MM.1S (cell line): Measurements from ENCODE around the gene ABHD1.
A peak's percentile ranks its signal among the peaks of the same experiment; 100 is the strongest.

Experiments used
- DNase-seq: peaks from one replicate; pipeline ENCODE4 v3.0.0-alpha.2; 2015
- H2AFZ ChIP-seq: fragments of 300-600 bp; sonication (generic); 2 replicates; pipeline ENCODE4 v1.6.0; 2016; ENCODE audit warnings: antibody characterized with exemption, low read length
- H3F3A ChIP-seq: fragments of 300-600 bp; sonication (generic); 2 replicates; pipeline ENCODE4 v1.6.1; 2016; ENCODE audit warnings: mild to moderate bottlenecking, antibody characterized with exemption, low read length, moderate library complexity, mixed read lengths; ENCODE audit not compliant: insufficient read depth
- H3K27ac ChIP-seq: fragments of 300-600 bp; sonication (generic); 2 replicates; pipeline ENCODE4 v1.5.1; 2016; ENCODE audit warnings: mild to moderate bottlenecking, low read length
- H3K27me3 ChIP-seq: fragments of 300-600 bp; sonication (generic); replicated peaks from 2 replicates; pipeline ENCODE4 v1.6.0; 2016; ENCODE audit warnings: low read length; ENCODE audit not compliant: insufficient read depth
- H3K36me3 ChIP-seq: fragments of 300-600 bp; sonication (generic); replicated peaks from 2 replicates; pipeline ENCODE4 v1.6.1; 2016; ENCODE audit warnings: mild to moderate bottlenecking, low read length, mixed read lengths; ENCODE audit not compliant: insufficient read depth
- H3K4me1 ChIP-seq: fragments of 300-600 bp; sonication (generic); 2 replicates; pipeline ENCODE4 v1.6.1; 2016; ENCODE audit warnings: low read length, mixed read lengths
- H3K4me2 ChIP-seq: fragments of 300-600 bp; sonication (generic); 2 replicates; pipeline ENCODE4 v1.6.0; 2016; ENCODE audit warnings: low read depth, low read length
- H3K4me3 ChIP-seq: fragments of 300-600 bp; sonication (generic); 2 replicates; pipeline ENCODE4 v1.5.1; 2016; ENCODE audit warnings: low read length, mixed read lengths
- H3K79me2 ChIP-seq: fragments of 300-600 bp; sonication (generic); 2 replicates; pipeline ENCODE4 v1.6.1; 2016; ENCODE audit warnings: mixed run types, low read length, mixed read lengths
- H3K9ac ChIP-seq: fragments of 300-600 bp; sonication (generic); 2 replicates; pipeline ENCODE4 v1.6.1; 2016; ENCODE audit warnings: low read length, mixed read lengths
- H3K9me2 ChIP-seq: fragments of 300-600 bp; sonication (generic); replicated peaks from 2 replicates; pipeline ENCODE4 v1.6.1; 2016; ENCODE audit warnings: mild to moderate bottlenecking, low read length, mixed read lengths; ENCODE audit not compliant: insufficient read depth
- H3K9me3 ChIP-seq: fragments of 300-600 bp; sonication (generic); replicated peaks from 2 replicates; pipeline ENCODE4 v1.6.1; 2016; ENCODE audit warnings: mild to moderate bottlenecking, low read length, mixed read lengths; ENCODE audit not compliant: insufficient read depth
- H4K20me1 ChIP-seq: fragments of 300-600 bp; sonication (generic); 2 replicates; pipeline ENCODE4 v1.6.1; 2016; ENCODE audit warnings: mild to moderate bottlenecking, low read length, moderate library complexity, mixed read lengths; ENCODE audit not compliant: insufficient read depth
- CTCF ChIP-seq: fragments of 300-600 bp; sonication (generic); IDR thresholded peaks from 2 replicates; pipeline ENCODE4 v1.5.1; 2016; ENCODE audit warnings: antibody characterized with exemption, low read length, mixed read lengths
- EZH2 ChIP-seq: fragments of 300-600 bp; sonication (generic); optimal IDR thresholded peaks from 2 replicates; pipeline ENCODE3; 2017; ENCODE audit warnings: low read depth, mild to moderate bottlenecking, antibody characterized with exemption, low read length, mixed read lengths
- EZH2phosphoT487 ChIP-seq: fragments of 300-600 bp; sonication (generic); IDR thresholded peaks from 2 replicates; pipeline ENCODE4 v1.6.1; 2018; ENCODE audit warnings: antibody characterized with exemption, low read length

Gene ABHD1

GRCh38 chr2:27079233-27080139 lies 44.1 kb upstream of the ABHD1 start:
- peaks cover 33% of the 10 kb centered on the region for H3F3A ChIP-seq
- H3K4me2 ChIP-seq, result peak overlapping the region; percentile 51
- no peaks in the 10 kb centered on the region for H3K9me2 ChIP-seq
- H3K79me2 ChIP-seq, result peaks cover 23% of the 10 kb centered on the region
- DNase-seq, result no peak
- H3K4me1 ChIP-seq, result peaks cover 53% of the 10 kb centered on the region
- peak overlapping the region; percentile 63; the same call in 1 of the 2 replicates for H3K27ac ChIP-seq
- H3K36me3 ChIP-seq, result no peaks in the 10 kb centered on the region
- H3K27me3 ChIP-seq, result no peaks in the 10 kb centered on the region
- peak overlapping the region; percentile 57 for H3K4me3 ChIP-seq
- TF ChIP-seq CTCF (no peak), EZH2phosphoT487 (no peak), EZH2 (no peak)
- no peaks in the 10 kb centered on the region for H3K9me3 ChIP-seq
- H2AFZ ChIP-seq, result no peak overlapping the region
- H3K9ac ChIP-seq, result peak overlapping the region; percentile 60; the same call in 1 of the 2 replicates
- H4K20me1 ChIP-seq, result no peaks in the 10 kb centered on the region

GRCh38 chr2:27080140-27080469 lies 43.5 kb upstream of the ABHD1 start:
- no peak for DNase-seq
- TF ChIP-seq CTCF (no peak), EZH2 (no peak), EZH2phosphoT487 (no peak)
- peaks cover 31% of the 10 kb centered on the region for H3F3A ChIP-seq
- no peaks in the 10 kb centered on the region for H3K27me3 ChIP-seq
- peak overlapping the region; percentile 51 for H3K4me2 ChIP-seq
- peaks cover 23% of the 10 kb centered on the region for H3K79me2 ChIP-seq
- H3K4me3 ChIP-seq, result peak overlapping the region; percentile 57; the same call in 1 of the 2 replicates
- no peaks in the 10 kb centered on the region for H4K20me1 ChIP-seq
- H3K4me1 ChIP-seq, result peaks cover 47% of the 10 kb centered on the region
- no peaks in the 10 kb centered on the region for H3K36me3 ChIP-seq
- H3K9me3 ChIP-seq, result no peaks in the 10 kb centered on the region
- peak overlapping the region; percentile 63; the same call in 1 of the 2 replicates for H3K27ac ChIP-seq
- H2AFZ ChIP-seq, result no peak overlapping the region
- no peaks in the 10 kb centered on the region for H3K9me2 ChIP-seq
- peak overlapping the region; percentile 60; the same call in 1 of the 2 replicates for H3K9ac ChIP-seq

GRCh38 chr2:27080603-27080936 lies 43.0 kb upstream of the ABHD1 start:
- Histone ChIP-seq H4K20me1 (no peaks in the 10 kb centered on the region), H3K27ac (peak overlapping the region; percentile 63; the same call in 1 of the 2 replicates), H3K36me3 (no peaks in the 10 kb centered on the region), H3K79me2 (peaks cover 23% of the 10 kb centered on the region), H3K9ac (no peak overlapping the region; the same call in 1 of the 2 replicates), H3K4me3 (no peak overlapping the region), H3K4me2 (peak overlapping the region; percentile 51), H3K4me1 (peaks cover 42% of the 10 kb centered on the region), H3K9me2 (no peaks in the 10 kb centered on the region), H2AFZ (no peak overlapping the region), H3F3A (peaks cover 30% of the 10 kb centered on the region), H3K27me3 (no peaks in the 10 kb centered on the region), H3K9me3 (no peaks in the 10 kb centered on the region)
- TF ChIP-seq EZH2, result no peak
- DNase-seq, result no peak
